Mesendoderm (in vitro differentiated cells): ENCODE data around the gene ETNPPL.

ENCODE experiments used
- DNase-seq: peaks from one replicate; pipeline ENCODE4 v3.0.0; 2013
- H2AK5ac ChIP-seq: 2 replicates; pipeline ENCODE4 v1.6.1; 2013; ENCODE audit warnings: low read length, inconsistent platforms
- H2BK120ac ChIP-seq: 2 replicates; pipeline ENCODE4 v1.6.1; 2013; ENCODE audit warnings: low read depth, mild to moderate bottlenecking, low read length, moderate library complexity, mixed read lengths
- H2BK15ac ChIP-seq: replicated peaks from 2 replicates; pipeline ENCODE4 v1.6.1; 2013; ENCODE audit warnings: low read depth, mild to moderate bottlenecking, moderate library complexity
- H2BK5ac ChIP-seq: 2 replicates; pipeline ENCODE4 v1.6.1; 2013; ENCODE audit warnings: low read length, inconsistent platforms
- H3K18ac ChIP-seq: 2 replicates; pipeline ENCODE4 v1.6.1; 2013; ENCODE audit warnings: mild to moderate bottlenecking, low read length, mixed read lengths
- H3K23ac ChIP-seq: one replicate; pipeline ENCODE4 v1.6.1; 2013; ENCODE audit warnings: low read length
- H3K27ac ChIP-seq: 2 replicates; pipeline ENCODE4 v1.5.1; 2013; ENCODE audit warnings: low read depth, mild to moderate bottlenecking, inconsistent platforms, low read length, moderate library complexity
- H3K27me3 ChIP-seq: 2 replicates; pipeline ENCODE4 v1.6.1; 2013; ENCODE audit warnings: low read length, control low read depth, mild to moderate bottlenecking, inconsistent platforms; ENCODE audit not compliant: insufficient read depth, poor library complexity
- H3K36me3 ChIP-seq: 2 replicates; pipeline ENCODE4 v1.6.1; 2013; ENCODE audit warnings: low read length, inconsistent platforms; ENCODE audit not compliant: control insufficient read depth, insufficient read depth
- H3K4ac ChIP-seq: one replicate; pipeline ENCODE4 v1.6.1; 2013; ENCODE audit warnings: low read depth, mild to moderate bottlenecking, low read length, moderate library complexity
- H3K4me1 ChIP-seq: 2 replicates; pipeline ENCODE4 v1.6.1; 2013; ENCODE audit warnings: low read depth, low read length, inconsistent platforms; ENCODE audit not compliant: control insufficient read depth
- H3K4me2 ChIP-seq: 2 replicates; pipeline ENCODE4 v1.6.1; 2013; ENCODE audit warnings: low read length
- H3K4me3 ChIP-seq: 2 replicates; pipeline ENCODE4 v1.5.1; 2013; ENCODE audit warnings: mild to moderate bottlenecking, low read length
- H3K56ac ChIP-seq: one replicate; pipeline ENCODE4 v1.6.1; 2013; ENCODE audit warnings: low read length
- H3K79me1 ChIP-seq: 2 replicates; pipeline ENCODE4 v1.6.1; 2013; ENCODE audit warnings: low read length, inconsistent platforms
- H3K79me2 ChIP-seq: 2 replicates; pipeline ENCODE4 v1.6.1; 2013; ENCODE audit warnings: mild to moderate bottlenecking, low read length; ENCODE audit not compliant: control insufficient read depth, insufficient read depth
- H3K9ac ChIP-seq: 2 replicates; pipeline ENCODE4 v1.6.1; 2013; ENCODE audit warnings: low read length, inconsistent platforms
- H4K5ac ChIP-seq: one replicate; pipeline ENCODE4 v1.6.1; 2013; ENCODE audit warnings: low read length
- H4K8ac ChIP-seq: one replicate; pipeline ENCODE4 v1.6.1; 2013; ENCODE audit warnings: low read depth, mild to moderate bottlenecking, control low read depth, low read length, moderate library complexity
- WGBS: extraction: QIAGEN DNeasy Blood & Tissue Kit; methylation state at CpG from one replicate; pipeline ENCODE4 v1.1.7; 2013; ENCODE audit warnings: low lambda C conversion rate, missing lambda C conversion rate; ENCODE audit not compliant: insufficient coverage; ENCODE audit errors: extremely low coverage; 5-methylcytosine and 5-hydroxymethylcytosine counted together

ETNPPL gene

GRCh38 chr4:108754327-108754726 is 8.5 kb downstream of the ETNPPL start:
- Histone ChIP-seq H4K8ac (no peak overlapping the region), H3K4me3 (no peak overlapping the region), H3K79me1 (no peaks in the 10 kb centered on the region), H3K9ac (no peak overlapping the region), H4K5ac (no peak overlapping the region), H3K27me3 (no peaks in the 10 kb centered on the region), H3K4ac (no peak overlapping the region), H2AK5ac (no peak overlapping the region), H2BK15ac (no peak overlapping the region), H3K36me3 (no peaks in the 10 kb centered on the region), H2BK5ac (no peak overlapping the region), H3K56ac (no peak overlapping the region), H3K4me1 (no peaks in the 10 kb centered on the region), H3K27ac (no peak overlapping the region), H3K79me2 (no peaks in the 10 kb centered on the region), H3K4me2 (no peak overlapping the region), H2BK120ac (no peak overlapping the region), H3K18ac (no peak overlapping the region), H3K23ac (no peak overlapping the region)
- DNase-seq, result no peak

DNA sequence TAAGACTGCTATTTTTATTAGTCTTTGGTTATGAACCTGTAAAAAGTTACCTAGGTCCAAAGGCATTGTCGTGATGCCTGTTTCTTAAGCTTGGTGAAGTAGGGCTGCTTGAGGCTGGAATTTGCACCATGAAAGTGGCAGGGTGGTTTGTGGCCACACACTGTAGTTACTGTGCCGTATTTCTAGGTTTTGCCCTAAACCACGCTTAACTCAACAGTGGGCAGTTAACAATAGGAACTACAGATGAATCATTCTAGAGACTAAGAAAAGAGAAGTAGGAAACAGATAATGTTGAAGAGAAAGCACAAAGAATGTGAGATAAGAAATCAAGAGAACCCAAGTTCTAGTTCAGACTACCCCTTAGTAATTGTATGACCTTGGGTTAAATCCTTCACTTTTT is 11.5 kb downstream of the ETNPPL start:
- no peak overlapping the region for H2BK5ac ChIP-seq
- H3K4ac ChIP-seq, result no peak overlapping the region
- H3K79me1 ChIP-seq, result no peaks in the 10 kb centered on the region
- H3K4me2 ChIP-seq, result no peak overlapping the region
- H4K8ac ChIP-seq, result no peak overlapping the region
- DNase-seq, result no peak
- H3K27me3 ChIP-seq, result no peaks in the 10 kb centered on the region
- H3K4me1 ChIP-seq, result no peaks in the 10 kb centered on the region
- no peak overlapping the region for H3K27ac ChIP-seq
- no peak overlapping the region for H2BK120ac ChIP-seq
- H3K9ac ChIP-seq, result no peak overlapping the region
- H2AK5ac ChIP-seq, result no peak overlapping the region
- no peak overlapping the region for H3K23ac ChIP-seq
- no peaks in the 10 kb centered on the region for H3K36me3 ChIP-seq
- no peaks in the 10 kb centered on the region for H3K79me2 ChIP-seq
- no peak overlapping the region for H3K4me3 ChIP-seq
- no peak overlapping the region for H4K5ac ChIP-seq
- H3K56ac ChIP-seq, result no peak overlapping the region
- no peak overlapping the region for H2BK15ac ChIP-seq
- no peak overlapping the region for H3K18ac ChIP-seq
- no CpG with 5 or more reads among the region's 3 CpGs for WGBS

DNA sequence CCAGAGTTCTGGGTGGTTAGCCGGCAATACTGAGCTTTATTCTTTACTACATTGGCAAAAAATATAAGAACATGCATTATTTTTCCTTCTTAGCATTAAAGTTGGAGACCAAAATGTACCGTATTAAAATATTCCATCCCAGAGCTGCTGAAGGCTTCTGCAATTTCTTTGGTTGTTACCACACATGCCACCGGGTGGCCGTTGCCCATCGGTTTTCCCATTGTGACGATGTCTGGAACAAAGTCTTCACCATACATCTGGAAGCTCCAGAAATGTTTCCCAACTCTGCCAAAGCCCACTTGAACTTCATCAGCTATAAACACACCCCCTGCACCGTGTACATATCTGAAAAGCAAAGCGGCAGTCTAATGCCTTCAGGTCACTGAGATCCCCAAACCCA is 13.7 kb downstream of the ETNPPL start:
- WGBS, result no CpG with 5 or more reads among the region's 8 CpGs
- no peaks in the 10 kb centered on the region for H3K79me2 ChIP-seq
- no peaks in the 10 kb centered on the region for H3K4me1 ChIP-seq
- no peak overlapping the region for H3K23ac ChIP-seq
- no peaks in the 10 kb centered on the region for H3K36me3 ChIP-seq
- no peak overlapping the region for H2BK15ac ChIP-seq
- no peak overlapping the region for H4K5ac ChIP-seq
- H3K79me1 ChIP-seq, result no peaks in the 10 kb centered on the region
- no peak for DNase-seq
- no peak overlapping the region for H3K18ac ChIP-seq
- H3K27me3 ChIP-seq, result no peaks in the 10 kb centered on the region
- no peak overlapping the region for H2AK5ac ChIP-seq
- H2BK120ac ChIP-seq, result no peak overlapping the region
- no peak overlapping the region for H2BK5ac ChIP-seq
- H3K4me2 ChIP-seq, result no peak overlapping the region
- no peak overlapping the region for H3K4ac ChIP-seq
- no peak overlapping the region for H3K56ac ChIP-seq
- H3K4me3 ChIP-seq, result no peak overlapping the region
- H3K9ac ChIP-seq, result no peak overlapping the region
- H4K8ac ChIP-seq, result no peak overlapping the region
- H3K27ac ChIP-seq, result no peak overlapping the region

GRCh38 chr4:108746511-108746910 is 16.3 kb downstream of the ETNPPL start:
- H2BK5ac ChIP-seq, result no peak overlapping the region
- H3K4me3 ChIP-seq, result no peak overlapping the region
- no peak overlapping the region for H2BK120ac ChIP-seq
- H4K8ac ChIP-seq, result no peak overlapping the region
- H3K79me2 ChIP-seq, result no peaks in the 10 kb centered on the region
- H3K18ac ChIP-seq, result no peak overlapping the region
- no peak overlapping the region for H3K27ac ChIP-seq
- no CpG with 5 or more reads among the region's 3 CpGs for WGBS
- no peak for DNase-seq
- H3K23ac ChIP-seq, result no peak overlapping the region
- H3K27me3 ChIP-seq, result no peaks in the 10 kb centered on the region
- H2AK5ac ChIP-seq, result no peak overlapping the region
- H3K9ac ChIP-seq, result no peak overlapping the region
- H3K36me3 ChIP-seq, result no peaks in the 10 kb centered on the region
- H2BK15ac ChIP-seq, result no peak overlapping the region
- no peak overlapping the region for H3K4me2 ChIP-seq
- H3K56ac ChIP-seq, result no peak overlapping the region
- no peaks in the 10 kb centered on the region for H3K79me1 ChIP-seq
- H4K5ac ChIP-seq, result no peak overlapping the region
- H3K4me1 ChIP-seq, result no peaks in the 10 kb centered on the region
- no peak overlapping the region for H3K4ac ChIP-seq

DNA sequence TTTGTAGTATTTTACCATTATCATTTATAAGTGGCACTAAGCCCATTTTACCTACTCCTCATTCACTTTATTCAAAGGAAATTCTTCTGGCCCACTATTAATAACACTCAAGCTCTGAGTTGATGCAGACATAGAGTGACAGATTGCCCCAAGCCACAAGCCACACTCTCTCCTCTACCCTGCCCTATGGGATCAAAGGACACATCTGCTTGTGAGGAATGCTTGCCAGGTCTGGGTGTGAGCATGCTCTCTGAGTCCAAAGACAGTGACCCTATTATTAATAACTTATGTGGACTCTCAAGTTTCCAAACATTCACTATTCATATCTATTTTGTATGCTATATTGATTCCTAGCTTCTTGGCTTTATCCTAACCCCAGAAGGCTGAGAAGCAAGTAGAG is 18.5 kb downstream of the ETNPPL start:
- Histone ChIP-seq H4K5ac (no peak overlapping the region), H3K4me1 (no peaks in the 10 kb centered on the region), H3K79me2 (no peaks in the 10 kb centered on the region), H4K8ac (no peak overlapping the region), H3K4ac (no peak overlapping the region), H3K18ac (no peak overlapping the region), H3K79me1 (no peaks in the 10 kb centered on the region), H3K27ac (no peak overlapping the region), H3K4me3 (no peak overlapping the region), H3K9ac (no peak overlapping the region), H2AK5ac (no peak overlapping the region), H3K56ac (no peak overlapping the region), H2BK15ac (no peak overlapping the region), H3K27me3 (no peaks in the 10 kb centered on the region), H2BK120ac (no peak overlapping the region), H3K23ac (no peak overlapping the region), H2BK5ac (no peak overlapping the region), H3K4me2 (no peak overlapping the region), H3K36me3 (no peaks in the 10 kb centered on the region)
- no peak for DNase-seq

GRCh38 chr4:108742451-108743420 is 20.1 kb downstream of the ETNPPL start:
- Histone ChIP-seq H3K4ac (no peak overlapping the region), H3K23ac (no peak overlapping the region), H2AK5ac (no peak overlapping the region), H2BK5ac (no peak overlapping the region), H2BK15ac (no peak overlapping the region), H2BK120ac (no peak overlapping the region), H3K4me1 (no peaks in the 10 kb centered on the region), H3K18ac (no peak overlapping the region), H4K5ac (no peak overlapping the region), H3K4me2 (no peak overlapping the region), H3K79me2 (no peaks in the 10 kb centered on the region), H3K4me3 (no peak overlapping the region), H3K56ac (peak overlapping the region; percentile 2), H3K36me3 (no peaks in the 10 kb centered on the region), H3K27me3 (no peaks in the 10 kb centered on the region), H4K8ac (no peak overlapping the region), H3K27ac (no peak overlapping the region), H3K79me1 (no peaks in the 10 kb centered on the region), H3K9ac (no peak overlapping the region)
- DNase-seq, result peak; percentile 49
- WGBS, result no CpG with 5 or more reads among the region's 13 CpGs
